ENCODE results near the gene SCARF1.
"Not testable (repeated sequence)": the region's sequence is repeated elsewhere in the genome, so short reads cannot be mapped to it uniquely, and the experiment has no call there.

Gene SCARF1

DNA sequence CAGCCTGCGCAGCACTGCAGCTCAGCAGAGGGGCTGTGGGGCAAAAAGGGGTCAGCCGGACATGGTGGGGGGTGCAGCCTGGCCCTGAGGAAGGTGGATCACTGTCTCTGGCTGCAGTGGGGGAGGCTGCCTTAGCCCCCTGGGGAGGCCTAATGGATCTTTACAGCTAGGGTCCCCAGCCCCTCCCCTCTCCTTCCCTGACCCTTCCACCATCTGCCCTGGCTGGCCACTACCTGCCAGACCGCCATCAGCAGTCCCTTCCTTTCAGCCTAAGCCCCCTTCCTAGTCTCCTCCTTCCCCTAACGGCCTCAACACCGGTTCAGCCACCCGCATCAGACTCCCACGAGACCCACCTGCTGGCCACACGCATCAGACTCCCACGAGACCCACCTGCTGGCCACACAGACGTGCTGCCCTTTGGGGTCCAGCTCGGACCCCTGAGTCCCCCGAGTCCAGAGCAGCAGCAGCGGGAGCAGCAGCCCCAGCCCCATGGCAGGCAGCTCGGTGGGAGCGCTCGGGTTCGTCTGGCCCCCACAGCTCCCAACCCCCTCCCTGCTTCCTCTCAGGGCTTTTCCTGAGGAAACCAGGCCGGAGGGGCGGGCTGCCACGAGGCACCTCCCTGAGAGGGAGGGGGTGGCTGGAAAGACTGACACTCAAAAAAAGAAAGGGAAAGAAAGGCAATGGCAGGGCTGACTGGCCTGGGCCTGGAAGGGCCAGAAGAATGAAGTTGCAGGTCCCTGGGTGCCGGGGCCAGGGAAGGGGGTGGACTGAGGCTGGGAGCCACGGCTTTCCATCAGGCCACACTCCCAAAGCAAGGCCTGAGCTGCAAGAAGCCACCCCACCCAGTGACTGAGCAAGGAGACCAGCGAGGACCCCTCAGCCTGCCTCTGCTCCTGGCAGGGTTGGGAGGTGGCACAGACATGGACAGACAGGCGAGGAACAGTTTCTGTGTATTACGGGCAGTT is at the start of gene SCARF1:
SCARF1 (minus strand) TSS at position 526 of the 965 bp plus-strand sequence; CDS start at position 491, 35 bp downstream.
- no peak for DNase-seq (ENCODE audit: low spot score)

DNA sequence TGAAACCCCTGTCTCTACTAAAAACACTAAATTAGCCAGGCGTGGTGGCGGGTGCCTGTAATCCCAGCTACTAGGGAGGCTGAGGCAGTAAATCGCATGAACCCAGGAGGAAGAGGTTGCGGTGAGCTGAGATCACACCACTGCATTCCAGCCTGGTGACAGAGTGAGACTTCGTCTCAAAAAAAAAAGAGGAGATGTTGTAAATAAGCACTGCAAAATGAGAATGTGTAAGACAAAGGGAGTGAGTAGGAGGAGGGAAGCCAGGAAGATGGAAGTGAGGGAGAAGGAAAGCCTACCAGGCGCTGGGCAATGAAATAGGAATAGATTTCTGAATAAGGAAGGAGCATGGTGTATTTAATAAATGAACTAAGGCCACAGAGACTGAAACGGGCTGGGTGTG is 47.8 kb upstream of the SCARF1 start:
- no peak for DNase-seq (ENCODE audit: low spot score)

DNA sequence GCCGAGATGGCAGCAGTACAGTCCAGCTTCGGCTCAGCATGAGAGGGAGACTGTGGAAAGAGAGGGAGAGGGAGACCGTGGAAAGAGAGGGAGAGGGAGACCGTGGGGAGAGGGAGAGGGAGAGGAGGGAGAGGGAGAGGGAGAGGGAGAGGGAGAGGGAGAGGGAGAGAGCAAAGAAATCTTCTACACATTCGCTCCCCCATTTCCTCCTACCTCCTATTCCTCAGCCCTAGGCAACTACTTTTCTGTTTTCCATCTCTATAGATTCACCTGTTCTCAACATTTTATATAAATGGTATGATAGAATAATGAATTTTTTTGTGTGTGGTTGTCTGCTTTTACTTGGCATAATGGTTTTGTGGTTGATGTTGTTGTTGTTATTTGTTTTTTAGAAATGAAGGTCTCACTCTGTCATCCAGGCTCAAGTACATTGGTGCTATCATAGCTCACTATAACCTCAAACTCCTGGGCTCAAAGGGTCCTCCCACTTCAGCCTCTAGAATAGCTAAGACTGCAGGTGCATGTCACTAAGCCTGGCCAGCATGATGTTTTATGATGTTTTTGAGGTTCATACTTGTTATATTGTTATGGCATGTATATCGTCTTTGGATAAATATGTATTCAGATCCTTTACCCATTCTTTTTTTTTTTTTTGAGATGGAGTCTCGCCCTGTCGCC is 45.2 kb upstream of the SCARF1 start:
- DNase-seq (ENCODE audit: low spot score): peak; percentile 8

- not testable (repeated sequence) for DNase-seq (ENCODE audit: low spot score)
These were observed 42.9 kb upstream of the SCARF1 start for GRCh38 chr17:1688405-1688804.

- no peak for DNase-seq (ENCODE audit: low spot score)
These were observed 40.6 kb upstream of the SCARF1 start for GRCh38 chr17:1686086-1686485.

- DNase-seq (ENCODE audit: low spot score): peak; percentile 95
These were observed 39.1 kb upstream of the SCARF1 start, which contains the start of gene PRPF8 for GRCh38 chr17:1684378-1685189. Gene PRPF8, minus strand, starts transcription at chr17:1684867. Its CDS starts 296 bp downstream, at chr17:1684571.

DNA sequence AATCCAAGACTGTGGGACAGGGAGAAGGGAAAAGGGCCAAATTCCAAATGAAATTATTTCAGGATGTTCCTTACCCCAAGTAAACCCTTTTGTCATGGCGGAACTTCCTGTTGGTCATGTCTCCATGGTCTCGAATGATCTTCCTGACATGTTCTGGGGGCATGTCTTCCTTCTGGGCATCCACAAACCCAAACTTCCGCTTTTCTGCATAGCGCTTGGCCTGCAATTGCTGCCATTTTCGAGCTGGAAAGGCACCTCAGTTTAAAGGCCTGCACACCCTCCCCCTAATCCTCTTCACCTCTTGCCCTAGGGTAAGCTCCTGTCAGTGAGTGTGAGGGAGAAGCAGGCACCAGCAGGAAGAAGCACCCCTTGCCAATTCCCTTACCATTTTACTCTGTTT is 37.9 kb upstream of the SCARF1 start:
- no peak for DNase-seq (ENCODE audit: low spot score)

DNA sequence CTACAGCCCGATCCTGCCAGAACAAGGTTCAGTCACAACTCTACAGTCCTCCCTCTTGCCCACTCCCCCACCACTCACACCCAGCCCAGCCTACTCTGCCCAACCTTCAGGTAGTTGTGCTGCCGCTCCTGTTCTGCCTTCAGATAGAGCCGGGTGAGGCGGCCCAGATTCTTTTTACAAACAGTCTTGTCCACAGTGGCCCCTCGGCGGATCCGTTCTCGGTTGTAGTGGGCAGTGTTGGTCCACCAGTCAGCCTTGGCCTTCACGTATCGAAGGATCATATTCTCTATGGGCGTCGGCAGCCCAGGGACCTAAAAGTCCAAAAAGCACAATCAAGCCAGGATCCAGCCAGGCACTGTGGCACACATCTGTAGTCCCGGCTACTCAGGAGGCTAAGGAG is 30.9 kb upstream of the SCARF1 start:
- DNase-seq (ENCODE audit: low spot score): no peak

DNA sequence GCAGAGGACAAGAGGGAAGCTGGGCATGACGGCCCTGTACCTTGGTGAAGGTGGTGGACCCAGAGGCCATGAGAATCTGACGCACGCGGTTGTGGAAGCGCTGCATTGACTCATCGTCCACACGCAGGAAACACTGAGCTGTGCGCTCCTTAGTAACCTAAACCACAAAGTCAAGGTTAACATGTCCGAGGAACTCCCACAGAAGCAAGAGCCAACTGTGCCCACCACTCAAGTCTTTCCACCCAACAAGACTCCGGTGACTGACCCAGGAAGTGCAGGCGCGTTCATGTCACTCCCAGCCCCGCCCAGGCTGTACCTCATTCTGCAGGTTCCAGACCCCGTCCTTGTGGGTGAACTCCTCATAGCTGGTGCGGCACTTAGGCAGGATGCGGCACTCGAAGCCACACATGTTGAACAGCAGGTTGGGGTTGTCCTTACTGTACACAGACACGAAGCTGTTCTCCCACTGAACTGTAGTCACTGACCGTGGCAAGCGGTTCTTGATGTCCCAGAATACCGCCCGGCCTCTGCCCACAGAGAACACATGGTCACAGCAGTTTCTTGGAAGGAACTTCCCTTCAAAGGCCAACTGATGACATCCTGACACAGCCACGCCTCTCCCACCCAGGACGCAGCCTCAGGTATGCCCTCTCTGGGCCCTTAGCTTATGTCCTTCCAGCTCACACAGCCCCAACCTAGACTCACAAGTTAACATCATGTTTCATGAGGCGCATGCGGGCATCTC is 27.7 kb upstream of the SCARF1 start:
- no peak for DNase-seq (ENCODE audit: low spot score)

- not testable (repeated sequence) for DNase-seq (ENCODE audit: low spot score)
These were observed 18.4 kb upstream of the SCARF1 start for GRCh38 chr17:1663934-1664333.

- DNase-seq (ENCODE audit: low spot score): no peak
These were observed 15.5 kb upstream of the SCARF1 start for GRCh38 chr17:1661045-1661444.

- no peak for DNase-seq (ENCODE audit: low spot score)
These were observed 12.6 kb upstream of the SCARF1 start for GRCh38 chr17:1658100-1658499.

DNA sequence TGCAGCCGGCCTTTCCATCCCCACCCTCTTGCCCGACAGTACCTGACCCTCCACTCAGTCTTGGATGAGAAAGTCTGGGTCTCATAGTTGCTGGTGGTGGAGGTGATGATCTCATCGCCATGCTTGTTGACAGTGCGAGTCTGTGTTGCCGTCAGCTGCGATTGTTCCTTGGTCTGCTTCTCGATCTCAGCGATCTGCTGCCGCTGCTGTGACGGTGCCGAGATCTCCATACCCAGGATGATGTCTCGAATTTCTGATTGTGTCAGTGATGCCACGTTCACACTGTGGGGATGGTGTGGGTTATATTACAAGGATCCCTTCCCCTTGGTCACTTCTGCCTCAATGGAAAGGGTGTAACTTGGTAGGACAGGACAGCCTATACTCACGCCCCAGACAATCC is 8.2 kb upstream of the SCARF1 start:
- DNase-seq (ENCODE audit: low spot score): no peak

- not testable (repeated sequence) for DNase-seq (ENCODE audit: low spot score)
These were observed 7.3 kb upstream of the SCARF1 start for GRCh38 chr17:1652794-1653193.

GRCh38 chr17:1651559-1651844 is 6.0 kb upstream of the SCARF1 start:
- no peak for DNase-seq (ENCODE audit: low spot score)

- no peak for DNase-seq (ENCODE audit: low spot score)
These were observed 5.4 kb upstream of the SCARF1 start for GRCh38 chr17:1650731-1651558.

GRCh38 chr17:1649844-1650501 is 4.4 kb upstream of the SCARF1 start, which contains the start of gene RILP:
Gene RILP, minus strand, starts transcription at chr17:1649866. Its CDS starts 62 bp downstream, at chr17:1649804.
- DNase-seq (ENCODE audit: low spot score): no peak

- peak; percentile 88 for DNase-seq (ENCODE audit: low spot score)
These were observed 3.7 kb upstream of the SCARF1 start for GRCh38 chr17:1648963-1649843.
